GM19397 (cell line): ENCODE results near the gene SDSL.

Experiments used
- ATAC-seq: cut with Tn5 transposase; IDR thresholded peaks from one replicate; pipeline ENCODE4 v1.9.1; 2021; ENCODE audit warnings: mild to moderate bottlenecking, moderate library complexity; ENCODE audit not compliant: unreplicated experiment

Gene SDSL

DNA sequence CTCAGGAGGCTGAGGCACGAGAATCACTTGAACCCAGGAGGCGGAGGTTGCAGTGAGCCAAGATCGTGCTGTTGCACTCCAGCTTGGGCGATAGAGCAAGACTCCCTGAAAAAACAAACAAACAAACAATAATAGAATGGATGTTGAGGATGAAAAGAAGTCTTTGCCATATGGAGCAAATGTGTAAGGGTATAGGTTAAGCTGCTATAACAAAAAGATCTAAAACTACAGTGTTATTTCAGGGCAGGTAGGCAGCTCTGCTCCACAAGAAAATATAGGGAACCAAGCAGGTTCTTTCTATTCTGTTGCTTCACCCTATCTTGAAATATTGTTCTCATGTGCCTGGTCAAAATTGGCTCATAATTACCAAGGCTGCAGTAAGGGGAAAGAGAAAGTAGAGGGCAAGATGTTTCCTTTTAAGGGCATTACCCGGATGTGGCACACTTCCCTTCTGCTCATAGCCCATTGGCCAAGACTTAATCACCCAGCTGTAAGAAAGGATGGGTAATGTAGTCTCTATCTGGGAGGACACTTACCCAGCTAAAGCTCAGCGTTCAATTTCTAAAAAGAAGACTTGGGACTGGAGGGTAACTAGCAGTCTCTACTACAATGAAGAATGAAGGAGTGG is 23.5 kb downstream of the SDSL start:
- no peak for ATAC-seq

DNA sequence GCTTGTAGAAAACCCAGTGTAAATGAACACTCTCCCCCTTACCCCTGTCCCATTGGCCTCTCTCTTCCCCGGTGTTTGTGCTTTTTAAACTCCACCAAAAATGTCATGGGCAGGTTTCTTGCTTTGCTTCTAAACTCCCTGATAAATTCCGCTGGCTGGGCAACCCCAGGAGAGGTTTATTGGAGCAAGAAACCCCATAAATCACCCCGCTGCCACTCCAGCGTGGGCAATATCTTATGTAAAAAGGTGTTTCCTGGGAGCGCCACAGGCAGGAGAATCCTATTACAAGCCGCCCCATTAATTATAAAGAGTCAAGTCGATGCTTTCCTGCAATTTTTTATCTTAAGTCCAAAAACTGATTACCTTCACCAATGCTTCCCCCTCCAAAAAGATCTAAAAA is 26.7 kb downstream of the SDSL start:
- ATAC-seq: no peak

DNA sequence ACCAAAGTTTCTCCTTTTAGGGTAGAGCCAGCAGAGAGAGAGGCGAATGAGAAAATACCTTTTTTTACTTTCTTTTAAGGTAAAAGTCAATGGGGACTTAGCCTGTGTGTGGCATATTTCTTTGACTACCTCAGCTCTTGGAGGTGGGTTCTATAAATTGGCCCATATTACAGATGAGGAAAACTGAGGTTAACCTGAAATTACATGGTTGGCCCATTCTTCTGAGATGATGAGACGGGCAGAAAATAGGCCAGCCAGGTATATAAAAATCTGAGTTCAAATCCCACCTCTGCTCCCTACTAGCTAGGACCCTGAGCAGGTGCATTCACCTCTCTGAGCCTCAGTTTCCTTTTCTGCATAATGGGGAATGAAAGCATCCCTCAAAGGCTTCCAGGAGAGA is 27.1 kb downstream of the SDSL start:
- ATAC-seq: no peak

DNA sequence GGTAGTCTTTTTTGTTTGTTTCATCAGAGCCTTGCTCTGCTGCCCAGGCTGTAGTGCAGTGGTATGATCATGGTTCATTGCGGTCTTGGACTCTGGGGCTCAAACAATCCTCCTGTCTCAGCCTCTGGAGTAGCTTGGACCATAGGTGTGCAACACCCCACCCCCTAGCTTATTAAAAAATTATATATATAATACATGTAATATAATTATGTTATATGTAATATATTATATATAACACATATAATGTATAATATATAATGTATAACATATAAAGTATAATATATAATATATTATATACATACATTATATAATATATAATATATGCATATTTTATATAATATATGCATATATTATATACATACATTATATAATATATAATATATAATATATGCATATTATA is 27.7 kb downstream of the SDSL start:
- ATAC-seq: no peak

DNA sequence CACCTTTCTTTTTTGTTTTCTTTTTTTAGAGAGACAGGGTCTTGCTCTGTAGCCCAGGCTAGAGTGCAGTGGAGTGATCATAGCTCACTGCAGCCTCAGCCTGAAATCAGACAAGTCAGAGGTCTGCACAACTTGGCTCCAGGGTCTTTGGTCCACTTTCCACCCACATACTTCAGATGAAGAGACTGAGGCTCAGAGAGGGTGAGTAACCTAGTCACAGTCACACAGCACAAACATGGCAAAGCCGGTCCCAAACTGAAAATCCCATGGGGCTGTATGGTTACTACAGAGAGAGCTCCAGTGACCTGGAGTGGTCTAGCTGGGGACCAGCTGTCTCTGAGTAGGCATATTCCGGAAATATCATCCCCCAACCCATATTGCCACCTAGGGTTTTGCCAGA is 30.3 kb downstream of the SDSL start:
- ATAC-seq: no peak

DNA sequence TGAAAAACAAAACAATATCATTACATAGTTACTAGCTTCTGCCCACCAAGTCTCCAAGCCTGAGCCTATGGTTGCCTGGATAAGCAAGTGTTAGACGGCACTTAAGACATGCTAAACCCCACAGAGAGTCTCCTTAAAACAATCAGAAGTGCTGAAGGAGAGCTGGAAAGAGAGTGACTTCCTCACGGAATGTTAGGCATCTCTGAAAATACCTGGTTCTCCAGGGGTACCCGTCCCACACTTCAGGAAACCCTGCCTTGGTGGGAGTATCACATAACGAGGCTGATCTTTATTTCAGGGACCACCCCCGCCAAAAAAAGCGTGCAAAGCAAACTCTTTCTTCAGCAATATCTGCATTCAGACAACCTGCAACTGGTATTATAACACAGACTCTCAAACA is 31.1 kb downstream of the SDSL start:
- ATAC-seq: no peak

DNA sequence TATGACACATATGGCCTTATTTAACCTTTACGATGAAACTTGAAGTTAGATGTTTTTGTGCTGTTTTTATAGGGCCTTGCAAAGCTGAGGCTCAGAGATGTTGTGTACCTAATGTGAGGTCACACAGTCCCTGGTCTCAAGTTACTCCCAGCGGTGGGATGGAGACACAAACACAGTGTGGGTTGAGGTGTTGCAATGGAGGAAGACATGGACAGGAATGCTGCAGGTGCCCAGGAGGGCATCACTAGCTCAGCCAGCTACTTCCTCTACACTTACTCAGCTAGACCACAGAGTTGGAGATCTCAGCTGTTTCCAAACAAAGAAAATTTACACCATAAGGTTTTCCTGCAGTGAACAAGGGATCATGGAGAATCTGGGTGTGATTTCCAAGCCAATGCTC is 34.0 kb downstream of the SDSL start:
- ATAC-seq: no peak

DNA sequence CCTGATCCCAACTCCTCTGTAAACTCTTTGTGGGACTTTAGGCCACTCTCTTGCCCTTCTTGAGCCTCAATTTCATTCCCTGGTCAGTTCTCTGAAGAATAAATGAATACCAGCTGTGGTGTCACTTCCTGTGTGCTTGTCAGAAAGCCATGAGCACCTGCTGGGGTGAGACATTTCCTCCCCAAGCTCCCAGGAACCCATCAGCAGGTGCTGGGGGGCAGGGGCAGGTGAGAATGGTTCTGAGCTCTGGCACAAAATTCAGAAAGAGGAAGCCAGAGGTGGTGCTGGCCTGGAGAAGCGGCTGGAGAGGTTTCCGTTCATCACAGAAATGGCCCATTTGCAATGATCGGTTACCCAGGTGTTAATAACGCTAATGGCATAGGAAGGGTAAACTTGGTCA is 34.6 kb downstream of the SDSL start:
- no peak for ATAC-seq

DNA sequence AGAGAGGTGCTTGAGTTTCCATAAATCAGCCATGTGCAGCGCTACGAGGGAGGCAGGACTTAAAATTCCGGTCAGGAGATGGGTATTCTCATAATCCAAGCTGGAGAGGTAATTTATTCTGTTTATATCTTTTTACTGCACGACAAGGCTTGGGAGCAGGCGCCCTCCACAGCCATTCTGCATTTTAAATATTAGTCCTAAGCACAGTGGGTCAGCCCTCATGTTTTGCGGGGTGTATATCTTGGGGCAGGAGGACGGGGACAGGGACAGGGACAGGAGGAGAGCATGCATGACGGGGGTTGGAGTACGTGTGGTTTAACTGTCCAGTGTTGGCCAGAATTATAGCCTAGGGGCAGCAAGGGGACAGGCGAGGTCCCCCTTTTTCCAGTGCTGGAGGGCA is 35.0 kb downstream of the SDSL start:
- ATAC-seq: no peak

DNA sequence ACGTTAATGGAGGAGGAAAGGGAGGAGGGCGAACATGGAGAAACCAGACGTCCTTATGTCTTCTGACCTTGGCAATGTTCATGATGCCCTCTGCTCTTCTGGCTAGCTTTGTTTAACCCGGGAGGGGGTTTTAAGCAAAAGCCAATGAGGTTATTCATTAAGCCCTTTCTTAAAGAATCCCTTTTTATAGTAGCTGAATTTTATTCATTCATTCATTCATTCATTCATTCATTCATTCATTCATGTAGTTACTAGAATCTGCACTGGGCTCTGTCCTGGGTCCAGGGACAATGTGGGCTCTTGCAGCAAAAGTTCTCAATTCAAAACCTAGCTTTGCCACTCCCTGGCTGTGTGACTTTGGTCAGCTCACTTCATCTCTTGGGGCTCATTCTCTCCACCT is 35.5 kb downstream of the SDSL start:
- no peak for ATAC-seq

DNA sequence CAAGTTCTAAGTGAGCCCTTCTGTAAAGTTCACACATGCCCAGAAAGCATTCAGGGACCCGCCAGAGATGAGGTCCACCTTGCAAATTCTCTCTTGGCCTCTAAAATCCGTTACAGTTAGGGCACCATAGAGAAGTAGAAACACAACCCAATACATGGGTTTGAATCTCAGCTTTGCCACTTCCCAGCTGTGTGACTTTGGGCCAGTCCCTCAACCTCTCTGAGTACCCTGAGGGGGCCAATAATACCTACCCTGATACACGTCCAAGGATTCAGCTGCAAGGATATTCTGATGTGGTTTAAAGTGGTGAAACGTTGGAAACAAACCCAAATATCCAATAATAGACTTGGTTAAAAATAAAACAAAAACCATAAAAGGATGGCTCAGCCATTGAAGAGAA is 37.8 kb downstream of the SDSL start:
- no peak for ATAC-seq

DNA sequence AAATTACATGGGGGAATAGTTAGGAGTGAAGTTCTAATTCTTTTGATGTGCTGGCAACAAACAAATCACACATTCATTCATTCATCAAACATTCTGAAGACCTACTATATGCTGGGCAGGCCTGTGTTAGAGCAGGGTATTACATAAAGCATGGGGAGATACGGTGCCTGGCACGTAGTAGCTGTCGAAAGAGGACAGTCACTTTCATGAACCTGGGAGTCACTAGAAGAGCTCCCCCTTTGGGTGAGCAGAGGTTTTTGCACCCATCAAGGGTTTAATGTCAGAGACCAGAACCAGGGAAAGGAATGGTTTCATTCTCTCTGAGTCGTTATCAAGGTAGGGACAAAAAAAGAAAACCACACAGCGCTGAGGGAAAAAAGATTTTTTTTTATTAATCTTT is 39.5 kb downstream of the SDSL start:
- no peak for ATAC-seq

DNA sequence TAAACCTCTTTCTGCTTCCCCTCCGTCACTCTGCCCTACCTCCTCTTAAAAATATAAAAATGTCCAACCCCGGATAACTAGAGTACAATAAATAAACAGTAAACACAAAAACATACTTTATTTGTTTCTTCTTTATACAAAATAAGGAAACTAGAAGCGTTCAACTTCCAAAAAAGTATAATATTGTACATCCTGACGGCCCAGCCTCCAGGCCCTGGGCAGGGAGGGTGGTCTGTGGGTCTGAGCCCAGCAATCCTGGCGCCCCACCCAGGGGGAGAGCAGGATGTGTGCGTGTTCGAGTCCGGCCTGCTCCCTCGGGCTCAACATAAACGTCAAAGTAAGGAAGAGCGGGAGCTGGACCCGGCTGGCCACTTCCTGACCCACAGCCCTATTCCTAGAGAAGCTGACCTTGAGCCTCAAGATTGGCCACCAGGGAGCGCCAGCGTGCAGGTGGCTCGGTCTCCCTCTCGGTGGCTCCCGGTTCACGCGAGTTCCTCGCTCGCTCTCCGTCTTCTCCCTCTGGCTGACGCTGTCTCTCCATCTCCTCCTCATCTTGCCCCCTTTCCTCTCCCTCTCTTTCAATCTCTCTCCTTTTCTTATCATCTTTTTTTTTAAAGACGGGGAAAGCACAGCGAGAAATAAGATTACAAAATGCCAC is 40.1 kb downstream of the SDSL start:
- no peak for ATAC-seq

DNA sequence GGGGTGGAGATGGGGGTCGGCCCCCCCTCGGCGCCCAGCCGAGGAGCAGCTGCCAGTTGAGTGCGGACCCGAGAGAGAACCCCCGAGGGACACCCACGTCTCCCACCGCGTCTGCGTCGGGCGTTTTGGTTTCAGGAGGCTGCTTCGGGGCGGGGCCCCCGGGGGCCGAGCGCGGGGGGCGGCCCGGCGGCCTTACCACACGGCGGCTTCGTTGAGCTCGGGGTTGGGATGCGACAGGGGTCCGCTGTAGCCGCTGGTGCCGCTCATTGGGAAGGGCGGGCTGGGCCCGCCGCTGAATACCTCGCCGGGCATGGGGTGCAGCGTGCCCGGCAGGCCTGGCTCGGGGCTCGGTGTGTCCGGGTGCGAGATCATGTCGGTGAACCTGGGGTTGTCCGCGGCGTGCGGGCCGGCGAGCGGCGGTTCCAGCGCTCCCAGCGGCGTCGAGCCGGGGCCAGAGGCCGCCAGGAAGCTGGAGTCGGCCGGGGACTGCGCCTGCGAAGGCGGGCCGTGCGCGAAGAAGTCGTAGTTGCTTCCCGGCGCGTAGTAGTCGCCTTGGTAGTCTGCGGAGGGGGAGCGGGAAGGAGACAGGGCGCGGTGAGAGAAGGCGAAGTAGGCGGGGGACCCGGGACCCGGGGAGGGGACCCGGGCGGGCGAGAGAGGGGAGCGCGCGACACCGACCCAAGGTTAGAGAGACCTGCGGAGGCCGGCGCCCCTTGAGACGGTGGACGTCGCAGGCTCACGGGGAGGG is 41.0 kb downstream of the SDSL start:
- no peak for ATAC-seq

DNA sequence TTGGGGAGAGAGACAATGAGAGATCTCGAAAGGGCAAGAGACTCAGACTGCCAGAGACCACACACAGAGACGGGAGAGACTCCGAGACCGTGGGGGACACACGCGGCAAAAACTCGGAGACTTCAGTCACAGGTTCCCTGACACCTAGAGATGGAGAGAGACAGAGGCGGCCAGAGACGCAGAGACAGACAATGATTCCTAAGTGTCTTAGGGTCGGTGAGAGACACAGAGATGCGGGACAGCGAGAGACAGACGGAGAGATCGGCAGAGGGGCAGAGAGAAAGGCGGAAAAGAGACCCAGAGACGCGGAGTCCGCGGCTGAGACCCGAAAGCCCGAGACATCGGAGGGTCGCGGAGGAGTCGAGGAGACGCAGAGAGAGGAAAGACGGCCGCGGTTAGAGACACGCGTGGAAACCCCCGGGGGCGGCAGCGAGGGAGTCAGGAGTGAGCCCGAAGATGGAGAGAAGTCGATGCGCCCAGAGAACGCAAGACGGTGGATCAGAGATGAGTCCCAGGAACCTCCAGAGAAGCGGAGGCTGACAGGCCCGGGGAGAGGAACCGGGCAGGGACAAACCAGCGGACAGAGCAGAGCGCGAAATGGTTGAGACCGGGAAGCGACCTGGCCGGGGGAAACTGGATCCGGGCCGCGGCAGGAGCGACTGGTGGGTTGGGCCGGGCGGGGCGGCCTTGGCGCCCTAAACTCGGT is 41.7 kb downstream of the SDSL start:
- ATAC-seq: no peak

DNA sequence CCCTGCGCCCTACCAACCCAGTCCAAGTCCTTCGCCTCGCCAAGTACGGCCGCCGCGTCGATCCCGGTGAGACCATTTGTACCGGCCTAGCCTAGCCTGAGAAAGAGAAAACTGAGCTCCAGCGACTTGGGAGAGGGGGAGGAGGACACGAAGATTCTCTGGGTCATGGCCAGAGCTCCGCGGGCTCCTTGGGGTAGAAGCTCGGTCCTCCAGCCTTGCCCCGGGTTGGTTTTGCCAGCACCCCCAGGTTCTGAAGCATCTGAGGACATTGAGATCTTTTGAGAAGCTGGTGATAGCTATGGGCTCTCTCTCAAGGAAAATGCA is 42.2 kb downstream of the SDSL start:
- no peak for ATAC-seq

DNA sequence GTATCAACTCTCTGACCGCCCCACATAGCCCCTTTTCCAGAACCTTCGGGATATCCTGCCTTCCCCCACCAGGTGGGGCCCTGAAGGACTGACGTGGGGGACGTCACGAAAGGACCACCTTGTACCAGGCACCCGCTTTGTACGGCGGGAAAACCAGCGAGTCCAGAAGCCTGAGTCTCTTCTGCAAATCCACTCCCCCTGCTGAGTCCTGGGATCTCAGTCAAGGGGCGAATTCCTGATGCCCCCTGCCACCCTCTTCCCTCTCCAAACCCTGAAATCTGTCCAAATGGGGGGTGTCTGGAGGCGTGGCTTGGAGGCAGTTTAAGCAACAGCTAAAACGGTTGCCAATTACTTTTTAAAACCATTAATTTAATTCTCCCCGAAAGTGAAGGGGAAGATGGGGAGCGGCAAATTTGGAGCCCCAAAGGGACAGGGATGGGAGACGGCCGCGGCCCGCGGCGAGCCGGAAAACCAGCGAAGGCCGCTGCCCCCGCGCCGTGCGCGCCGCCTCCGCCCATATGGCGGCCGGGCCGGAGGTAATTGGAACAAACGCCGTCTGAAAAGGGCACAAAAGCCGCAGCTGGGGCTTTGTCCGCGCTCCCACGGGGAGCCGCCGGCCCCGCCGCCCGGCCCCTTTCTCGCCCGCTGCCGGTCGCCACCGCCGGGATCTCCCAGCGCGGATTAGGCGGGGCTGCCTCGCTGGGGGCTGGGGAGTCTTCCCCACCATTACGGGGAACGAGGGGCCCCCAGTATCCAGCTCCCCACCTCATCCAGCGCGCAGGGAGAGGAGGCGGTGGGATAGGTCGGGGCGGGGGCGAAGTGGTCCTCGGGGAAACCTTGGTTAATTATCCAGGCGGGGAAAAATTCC is 42.9 kb downstream of the SDSL start:
- no peak for ATAC-seq

DNA sequence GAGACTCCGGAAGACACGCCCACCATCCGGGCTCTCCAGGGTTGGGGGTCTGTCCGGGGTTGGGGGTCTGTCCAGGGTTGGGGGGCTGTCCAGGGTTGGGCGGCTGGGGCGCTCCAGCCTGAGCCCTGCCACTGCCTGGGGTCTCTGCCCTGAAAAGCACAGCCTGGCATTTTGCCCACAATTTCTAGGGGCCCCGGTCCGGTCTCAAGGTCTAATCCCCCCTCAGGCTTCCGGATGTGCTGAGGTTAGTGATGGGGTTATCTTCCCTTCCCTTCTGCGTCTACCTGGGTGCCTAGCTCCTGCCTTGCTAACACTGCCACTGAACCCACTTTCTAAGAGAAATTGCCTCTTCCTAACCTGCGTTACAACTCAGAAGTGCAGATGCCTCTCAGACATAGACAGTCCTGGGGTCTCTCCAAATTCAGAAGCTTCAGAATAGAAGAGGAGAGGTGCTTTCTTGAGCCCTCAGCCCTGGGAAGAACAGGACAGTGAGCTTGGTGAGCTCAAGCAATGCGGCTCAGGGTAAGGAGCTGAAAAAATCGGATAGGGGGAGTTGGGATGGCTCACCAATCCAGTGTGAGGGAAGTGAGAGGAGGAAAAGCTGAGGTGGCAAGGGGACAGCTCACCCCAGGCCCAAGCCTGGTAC is 43.8 kb downstream of the SDSL start:
- no peak for ATAC-seq

DNA sequence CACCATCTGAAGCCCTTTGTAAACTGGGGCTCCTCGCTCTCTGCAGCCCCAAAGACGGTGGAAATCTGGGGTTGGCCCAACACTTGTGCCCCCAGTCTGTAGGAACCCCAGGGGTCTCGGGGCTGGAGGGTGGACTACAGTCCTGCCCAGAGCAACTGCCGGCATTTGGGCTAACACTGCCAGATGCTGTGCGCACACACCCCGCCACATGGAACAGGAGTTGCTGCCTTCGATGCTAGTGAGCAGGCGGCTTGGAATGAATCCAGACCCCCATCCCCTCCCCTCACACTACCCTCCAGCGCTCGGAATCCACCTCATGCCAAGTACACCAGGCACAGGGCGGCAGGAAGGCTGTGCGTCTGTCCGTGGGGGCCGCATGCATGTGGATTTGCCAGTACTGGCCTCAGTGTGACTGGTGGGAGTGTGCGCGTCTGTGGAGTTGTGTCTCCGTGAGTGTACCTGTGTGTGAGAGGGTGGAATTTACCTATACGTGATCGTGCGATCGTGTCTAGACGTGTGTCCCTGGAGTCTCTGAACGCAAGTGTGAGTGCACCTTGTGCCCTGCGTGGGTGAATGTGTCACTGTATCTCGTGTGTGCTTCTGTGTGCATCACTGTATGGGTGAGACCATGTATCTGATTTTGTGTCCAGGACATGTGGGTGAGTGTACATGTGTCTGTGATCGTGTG is 44.4 kb downstream of the SDSL start:
- ATAC-seq: no peak

DNA sequence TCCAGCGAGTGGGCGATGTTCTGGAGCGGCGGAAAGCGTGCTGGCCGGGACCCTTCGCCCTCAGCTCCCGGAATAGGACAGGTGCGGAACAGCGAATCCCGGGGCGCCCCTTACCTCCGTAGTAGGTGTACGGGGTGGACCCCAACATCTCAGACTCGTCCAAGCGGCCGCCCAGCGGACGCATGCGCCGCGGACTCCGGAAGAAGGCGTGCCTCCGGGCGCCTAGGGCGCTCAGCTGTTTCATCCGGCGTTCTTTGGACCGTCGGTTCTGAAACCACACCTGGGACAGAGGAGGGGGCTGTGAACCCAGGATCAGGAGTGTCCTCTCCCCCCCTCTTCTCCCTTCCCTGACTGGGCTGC is 44.9 kb downstream of the SDSL start:
- ATAC-seq: no peak
